ENCODE measurements around the gene EML1. TPM values are rescaled to one million over a fixed set of nuclear protein-coding genes. Genes with fewer than 3 reads are reported as not detected.

Gene EML1
- total and polyA plus RNA-seq, 2 experiments from 2014 or later = 22.9 to 31.9 TPM

DNA sequence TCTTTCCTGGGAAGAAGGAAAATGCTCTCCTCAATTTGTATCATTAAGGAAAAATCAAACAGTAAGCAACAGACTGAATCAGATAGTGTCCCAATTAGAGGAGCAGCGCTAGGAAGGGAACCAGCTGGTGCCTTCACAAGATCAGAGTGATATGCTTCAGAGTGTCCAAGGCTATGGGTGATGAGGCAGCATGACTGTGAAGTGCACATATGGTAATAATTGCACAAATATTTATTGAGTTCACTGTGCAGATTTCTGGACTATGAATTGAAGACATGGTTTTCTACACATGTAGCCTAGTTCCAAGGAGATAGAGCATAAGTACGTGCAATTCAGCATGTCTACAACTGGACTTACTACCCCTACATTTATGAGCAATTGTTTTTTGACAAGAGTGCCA, 193.2 kb downstream of the EML1 start:
- WGBS (ENCODE audit: low lambda C conversion rate, missing lambda C conversion rate) = 89% methylated on average over 2 of the region's 2 CpGs
- H4K20me1 ChIP-seq (ENCODE audit: insufficient read depth, poor library complexity, severe bottlenecking) = no peaks in the 10 kb centered on the region
- no peaks in the 10 kb centered on the region for H3K27me3 ChIP-seq
- H3K9me2 ChIP-seq (replicated peaks; ENCODE audit: insufficient read depth) = no peaks in the 10 kb centered on the region
- H3K4me2 ChIP-seq = no peak overlapping the region
- no peak overlapping the region for H3K4me3 ChIP-seq
- no peaks in the 10 kb centered on the region for H3K9me3 ChIP-seq (ENCODE audit: low read depth)
- H3K27ac ChIP-seq = no peak overlapping the region
- no peak for DNase-seq (ENCODE audit: low spot score)
- peaks cover 21% of the 10 kb centered on the region for H3K4me1 ChIP-seq (ENCODE audit: insufficient read depth)
- peaks cover 88% of the 10 kb centered on the region for H3K79me2 ChIP-seq
- H2AFZ ChIP-seq = no peak overlapping the region
- H3K36me3 ChIP-seq (replicated peaks; ENCODE audit: insufficient read depth, low read depth) = no peaks in the 10 kb centered on the region
- TF ChIP-seq CTCF (IDR thresholded peaks at IDR 0.05; ENCODE audit: poor library complexity) (no peak), EZH2phosphoT487 (IDR thresholded peaks at IDR 0.05; ENCODE audit: low read depth, severe bottlenecking, unreplicated experiment) (no peak), EZH2 (IDR thresholded peaks at IDR 0.05; ENCODE audit: borderline replicate concordance) (no peak)

GRCh38 chr14:99989032-99989431, 195.8 kb downstream of the EML1 start:
- Histone ChIP-seq H3K4me3 (no peak overlapping the region), H2AFZ (no peak overlapping the region), H3K4me2 (no peak overlapping the region), H3K79me2 (peaks cover 93% of the 10 kb centered on the region), H4K20me1 (ENCODE audit: insufficient read depth, poor library complexity, severe bottlenecking) (no peaks in the 10 kb centered on the region), H3K9me2 (replicated peaks; ENCODE audit: insufficient read depth) (no peaks in the 10 kb centered on the region), H3K4me1 (ENCODE audit: insufficient read depth) (peaks cover 6% of the 10 kb centered on the region), H3K27me3 (no peaks in the 10 kb centered on the region), H3K27ac (no peak overlapping the region), H3K9me3 (ENCODE audit: low read depth) (no peaks in the 10 kb centered on the region), H3K36me3 (replicated peaks; ENCODE audit: insufficient read depth, low read depth) (no peaks in the 10 kb centered on the region)
- 95% methylated on average over 3 of the region's 3 CpGs for WGBS (ENCODE audit: low lambda C conversion rate, missing lambda C conversion rate)
- no peak for DNase-seq (ENCODE audit: low spot score)
- TF ChIP-seq EZH2phosphoT487 (IDR thresholded peaks at IDR 0.05; ENCODE audit: low read depth, severe bottlenecking, unreplicated experiment) (no peak), CTCF (IDR thresholded peaks at IDR 0.05; ENCODE audit: poor library complexity) (no peak), EZH2 (IDR thresholded peaks at IDR 0.05; ENCODE audit: borderline replicate concordance) (no peak)

- no peaks in the 10 kb centered on the region for H3K36me3 ChIP-seq (replicated peaks; ENCODE audit: insufficient read depth, low read depth)
- no peak overlapping the region for H3K27ac ChIP-seq
- no peaks in the 10 kb centered on the region for H3K9me3 ChIP-seq (ENCODE audit: low read depth)
- H3K79me2 ChIP-seq = peaks cover 93% of the 10 kb centered on the region
- peaks cover 3% of the 10 kb centered on the region for H4K20me1 ChIP-seq (ENCODE audit: insufficient read depth, poor library complexity, severe bottlenecking)
- WGBS (ENCODE audit: low lambda C conversion rate, missing lambda C conversion rate) = 94% methylated on average over 7 of the region's 7 CpGs
- no peaks in the 10 kb centered on the region for H3K27me3 ChIP-seq
- H2AFZ ChIP-seq = no peak overlapping the region
- TF ChIP-seq CTCF (IDR thresholded peaks at IDR 0.05; ENCODE audit: poor library complexity) (no peak), EZH2 (IDR thresholded peaks at IDR 0.05; ENCODE audit: borderline replicate concordance) (no peak), EZH2phosphoT487 (IDR thresholded peaks at IDR 0.05; ENCODE audit: low read depth, severe bottlenecking, unreplicated experiment) (no peak)
- H3K4me2 ChIP-seq = no peak overlapping the region
- DNase-seq (ENCODE audit: low spot score) = no peak
- peaks cover 5% of the 10 kb centered on the region for H3K4me1 ChIP-seq (ENCODE audit: insufficient read depth)
- H3K9me2 ChIP-seq (replicated peaks; ENCODE audit: insufficient read depth) = no peaks in the 10 kb centered on the region
- no peak overlapping the region for H3K4me3 ChIP-seq
Observed at GRCh38 chr14:99990268-99991170, 197.3 kb downstream of the EML1 start.

All from hepatocyte (in vitro differentiated cells).